M059J (cell line): ENCODE measurements around the gene CPAMD8. TPM values are rescaled to one million over a fixed set of nuclear protein-coding genes. Genes with fewer than 3 reads are reported as not detected.

Experiments
- DNase-seq: peaks from one replicate; pipeline ENCODE4 v3.0.0-alpha.2; 2012; ENCODE audit warnings: low read depth
- total RNA-seq: library from RNA; depleted of rRNA; stranded (reverse); fragments of >200 nt; shearing (Covaris generic); gene quantifications from 2 replicates; pipeline ENCODE4 v1.2.3, GENCODE V29; 2014

Gene CPAMD8
- total RNA-seq, 1 experiment from 2014 or later: not detected

GRCh38 chr19:16892868-16893685, 133.5 kb downstream of the CPAMD8 start:
- DNase-seq: no peak

GRCh38 chr19:16892436-16892835, 134.2 kb downstream of the CPAMD8 start:
- no peak for DNase-seq

- DNase-seq: no peak
These were observed 134.8 kb downstream of the CPAMD8 start for GRCh38 chr19:16891696-16892382.

- no peak for DNase-seq
These were observed 136.0 kb downstream of the CPAMD8 start for GRCh38 chr19:16890461-16891184.

- DNase-seq: no peak
These were observed 136.6 kb downstream of the CPAMD8 start for GRCh38 chr19:16889883-16890460.

- DNase-seq: no peak
These were observed 137.2 kb downstream of the CPAMD8 start for GRCh38 chr19:16889366-16889882.

- peak; percentile 26 for DNase-seq
These were observed 137.8 kb downstream of the CPAMD8 start, which contains the start of gene F2RL3 for GRCh38 chr19:16888629-16889365. Gene F2RL3, plus strand, starts transcription at chr19:16888999. Its CDS starts 191 bp downstream, at chr19:16889190.

- no peak for DNase-seq
These were observed 139.0 kb downstream of the CPAMD8 start for GRCh38 chr19:16887353-16888265.

- peak; percentile 61 for DNase-seq
These were observed 140.2 kb downstream of the CPAMD8 start for GRCh38 chr19:16886305-16886880.

GRCh38 chr19:16885166-16885565, 141.4 kb downstream of the CPAMD8 start:
- no peak for DNase-seq

- no peak for DNase-seq
These were observed 143.1 kb downstream of the CPAMD8 start for GRCh38 chr19:16883522-16883921.

- no peak for DNase-seq
These were observed 144.5 kb downstream of the CPAMD8 start for GRCh38 chr19:16882146-16882545.

- DNase-seq: no peak
These were observed 145.6 kb downstream of the CPAMD8 start for GRCh38 chr19:16880884-16881554.

GRCh38 chr19:16878181-16878965, 148.2 kb downstream of the CPAMD8 start:
- no peak for DNase-seq

GRCh38 chr19:16877581-16877980, 149.0 kb downstream of the CPAMD8 start:
- no peak for DNase-seq

GRCh38 chr19:16876904-16877361, 149.7 kb downstream of the CPAMD8 start:
- DNase-seq: peak; percentile 88

GRCh38 chr19:16875584-16876555, 150.7 kb downstream of the CPAMD8 start:
- DNase-seq: no peak
